GM21423 (cell line): Measurements from ENCODE around the gene SLC11A2.
"Not testable (repeated sequence)": the region's sequence is repeated elsewhere in the genome, so short reads cannot be mapped to it uniquely, and the experiment has no call there.

Experiments
- ATAC-seq: cut with Tn5 transposase; IDR thresholded peaks from one replicate; pipeline ENCODE4 v1.9.1; 2021; ENCODE audit warnings: mild to moderate bottlenecking, moderate library complexity; ENCODE audit not compliant: unreplicated experiment

SLC11A2 gene

GRCh38 chr12:50951112-50951511, 75.1 kb downstream of the SLC11A2 start:
- ATAC-seq: no peak

GRCh38 chr12:50949801-50950302, 76.3 kb downstream of the SLC11A2 start:
- no peak for ATAC-seq

- no peak for ATAC-seq
These were observed 77.4 kb downstream of the SLC11A2 start for GRCh38 chr12:50948798-50949197.

- no peak for ATAC-seq
These were observed 78.1 kb downstream of the SLC11A2 start for GRCh38 chr12:50947933-50948626.

GRCh38 chr12:50937653-50938052, 88.5 kb downstream of the SLC11A2 start:
- no peak for ATAC-seq

- ATAC-seq: no peak
These were observed 89.2 kb downstream of the SLC11A2 start for GRCh38 chr12:50936821-50937530.

- no peak for ATAC-seq
These were observed 91.0 kb downstream of the SLC11A2 start for GRCh38 chr12:50934981-50935807.

GRCh38 chr12:50934371-50934851, 91.8 kb downstream of the SLC11A2 start:
- no peak for ATAC-seq

GRCh38 chr12:50933459-50934124, 92.6 kb downstream of the SLC11A2 start:
- ATAC-seq: no peak

GRCh38 chr12:50932787-50933280, 93.3 kb downstream of the SLC11A2 start:
- no peak for ATAC-seq

GRCh38 chr12:50930477-50930876, 95.7 kb downstream of the SLC11A2 start:
- not testable (repeated sequence) for ATAC-seq

GRCh38 chr12:50929831-50930230, 96.4 kb downstream of the SLC11A2 start:
- ATAC-seq: no peak
